Measurements from ENCODE around the gene RAD9A.
"Not testable (repeated sequence)": the region's sequence is repeated elsewhere in the genome, so short reads cannot be mapped to it uniquely, and the experiment has no call there.

RAD9A gene

DNA sequence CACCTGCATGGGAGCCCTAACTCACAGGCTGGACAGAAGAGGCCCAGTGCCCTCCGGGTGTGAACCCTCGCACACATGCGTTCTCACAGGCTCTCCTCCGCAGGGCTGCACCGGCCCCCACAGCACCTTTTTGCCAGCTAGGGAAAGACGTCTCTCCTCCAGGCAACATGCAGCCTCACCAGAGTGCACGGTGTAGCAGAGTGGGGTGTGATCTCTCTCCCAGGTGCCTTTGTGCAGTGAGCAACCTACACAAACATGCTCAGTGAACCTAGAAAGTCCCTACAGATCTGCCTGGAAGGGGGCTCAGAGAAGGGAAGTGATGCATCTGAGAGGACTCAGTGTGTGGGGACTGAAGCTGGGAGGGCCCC is 20.0 kb downstream of the RAD9A start:
- no peak for DNase-seq

DNA sequence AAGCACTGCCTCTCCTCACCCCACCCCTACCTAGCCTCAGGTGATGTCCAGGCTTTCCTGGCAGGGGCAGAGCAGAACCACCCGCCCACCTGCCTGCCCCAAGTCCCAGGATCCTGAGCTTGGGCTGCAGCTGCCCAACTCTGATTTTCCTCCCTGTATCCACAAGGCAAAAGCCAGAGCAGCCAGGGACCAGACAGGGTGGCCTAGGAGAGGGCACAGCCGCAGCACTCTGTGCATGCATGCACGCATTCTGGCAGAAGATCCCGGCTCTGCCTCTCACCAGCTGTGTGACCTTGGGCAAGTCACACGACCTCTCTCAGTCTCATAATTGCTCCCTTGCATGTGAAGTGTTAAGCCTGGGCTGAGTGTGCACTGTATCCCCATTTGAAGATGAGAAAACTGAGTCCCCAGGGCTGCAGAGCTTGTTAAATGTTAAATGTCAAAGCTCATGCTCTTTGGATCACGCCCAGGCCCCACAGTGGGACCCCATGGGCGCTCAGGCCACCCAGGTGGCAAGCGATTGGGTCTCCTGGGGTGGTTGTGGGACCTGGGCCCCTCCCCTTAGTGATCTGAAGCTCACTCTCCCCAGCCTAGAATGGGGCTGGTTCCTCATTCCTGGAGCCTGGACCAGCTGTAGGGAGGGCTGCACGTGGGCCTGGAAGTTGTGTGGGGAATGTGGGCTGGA is 20.9 kb downstream of the RAD9A start:
- DNase-seq, result no peak

DNA sequence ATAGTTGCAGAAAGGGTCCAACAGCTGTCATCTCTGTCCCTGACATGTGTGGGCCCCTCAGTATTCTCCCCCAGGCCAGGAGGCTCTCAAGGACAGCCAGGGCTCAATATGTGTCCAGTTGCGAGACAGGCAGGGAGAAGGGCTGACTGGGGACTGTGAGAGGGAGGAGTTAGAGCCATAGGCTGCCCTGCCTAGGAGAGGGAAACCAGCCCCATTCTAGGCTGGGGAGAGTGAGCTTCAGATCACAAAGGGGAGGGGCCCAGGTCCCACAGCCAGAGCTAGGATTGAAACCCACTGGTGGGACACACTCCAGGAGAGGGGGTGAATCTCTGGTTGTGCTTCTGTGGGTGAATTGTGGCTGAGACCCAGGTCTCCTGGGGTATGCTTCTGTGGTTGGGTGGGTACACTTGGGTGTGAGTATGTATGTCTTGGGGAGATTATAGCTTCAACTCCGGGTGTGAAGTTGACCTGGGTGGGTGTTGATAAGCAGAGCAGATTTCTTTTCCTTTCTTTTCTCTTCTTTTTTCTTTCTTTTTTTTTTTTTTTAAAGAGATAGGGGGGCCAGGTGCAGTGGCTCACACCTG is 21.6 kb downstream of the RAD9A start:
- no peak for DNase-seq

DNA sequence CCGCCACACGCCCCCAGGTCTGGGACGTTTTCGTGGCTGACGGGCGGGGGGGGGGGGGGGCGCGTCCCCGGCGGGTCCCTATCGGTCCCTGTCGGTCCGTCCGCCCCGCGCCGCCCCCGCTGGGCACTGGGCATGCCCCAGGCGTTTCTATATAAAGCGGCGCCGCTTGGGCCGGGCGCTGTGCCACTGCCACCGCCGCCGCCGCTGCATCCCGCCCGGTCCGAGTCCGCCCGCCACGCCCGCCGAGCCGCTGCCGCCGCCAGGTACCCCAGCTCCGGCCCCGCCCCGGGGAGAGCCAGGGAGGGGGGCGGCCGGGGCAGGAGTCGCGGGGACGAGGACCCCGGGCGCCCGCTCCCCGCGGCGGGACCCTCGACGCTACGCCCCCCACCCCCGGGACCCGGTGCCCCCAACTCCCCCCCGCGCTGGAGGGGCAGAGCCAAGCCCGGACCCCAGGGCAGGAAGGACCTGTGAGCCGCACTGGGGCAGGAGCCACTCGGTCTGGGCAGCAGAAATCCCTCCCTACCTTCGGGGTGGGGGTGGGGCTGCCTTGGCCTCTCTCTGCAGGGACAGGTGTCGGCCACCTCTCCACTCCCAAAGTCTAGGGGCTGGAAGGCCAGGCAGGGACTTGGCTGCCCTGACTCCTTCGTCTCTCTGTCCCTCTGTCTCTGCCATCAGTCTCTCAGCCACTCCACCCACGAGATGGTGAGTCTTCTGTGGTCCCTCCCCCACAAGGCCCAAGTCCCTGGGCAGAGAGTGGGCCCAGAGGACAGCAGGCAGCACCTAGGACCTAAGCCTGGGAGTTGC is 23.9 kb downstream of the RAD9A start, which contains the start of gene CARNS1:
Gene CARNS1 (plus strand): TSS at position 178 of the 804 bp plus-strand sequence. CDS start 522 bp downstream, at position 700.
- DNase-seq, result no peak

DNA sequence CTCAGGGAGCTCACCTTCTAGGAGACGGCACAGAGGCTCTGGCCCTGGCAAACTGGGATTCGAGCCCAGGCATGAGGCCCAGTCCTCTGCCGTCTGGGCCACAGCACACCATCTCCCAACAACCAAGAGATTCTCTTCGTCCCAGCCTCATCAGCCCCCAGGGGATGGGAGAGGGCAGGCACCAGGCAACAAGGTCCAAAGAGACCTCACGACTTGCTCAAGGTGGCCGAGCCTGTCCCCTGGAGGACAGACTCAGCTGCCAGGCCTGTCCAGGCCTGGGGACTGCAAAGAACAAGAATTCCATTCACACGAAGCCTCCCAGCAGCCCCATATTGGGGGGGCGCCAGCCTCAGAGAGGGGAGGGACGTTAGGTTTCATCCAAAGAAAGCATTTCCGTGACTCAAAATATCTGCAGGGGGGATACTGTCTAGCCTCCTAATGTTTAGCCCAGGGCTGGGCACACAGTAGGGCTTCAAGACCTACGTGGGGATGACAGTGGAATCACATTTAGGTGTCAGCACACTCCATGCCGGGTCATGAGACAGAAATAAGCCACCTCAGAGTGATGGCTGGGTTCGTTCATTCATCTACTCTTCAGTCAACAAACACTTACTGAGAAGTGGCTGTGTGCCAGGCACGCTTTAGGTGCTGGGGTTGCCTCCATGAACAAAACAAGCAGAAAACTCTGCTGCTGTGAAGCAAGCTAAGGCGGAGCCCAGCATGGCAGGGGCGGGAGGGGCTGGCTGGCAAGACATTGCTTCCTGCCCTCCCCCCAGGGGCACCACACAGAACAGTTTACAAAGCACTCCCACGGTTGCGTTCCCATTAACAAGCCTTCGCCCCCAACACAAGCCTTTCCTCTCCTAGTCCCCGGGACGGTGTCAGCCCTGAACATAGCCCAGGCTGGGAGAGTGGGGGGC is 24.9 kb downstream of the RAD9A start:
- no peak for DNase-seq

DNA sequence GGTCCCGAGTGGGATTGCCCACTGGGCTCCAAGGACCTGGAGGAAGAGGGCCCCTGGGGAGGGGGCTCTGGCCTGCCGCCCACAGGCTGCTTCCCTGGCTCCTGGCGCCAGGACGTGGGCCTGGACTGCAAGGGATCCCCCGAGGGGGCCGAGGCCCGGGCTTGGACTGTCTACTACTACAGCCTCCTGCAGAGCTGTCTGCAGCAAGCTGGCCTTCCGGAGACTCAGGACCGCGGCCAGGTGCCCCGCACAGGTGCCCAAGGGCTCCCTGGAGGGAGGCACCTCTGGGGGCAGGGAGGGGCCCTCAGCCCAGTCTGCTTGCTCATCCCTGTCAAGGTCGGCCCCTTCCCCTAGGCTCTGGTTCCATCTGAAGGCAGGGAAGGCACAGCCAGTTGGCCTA is 25.6 kb downstream of the RAD9A start:
- DNase-seq, result no peak

DNA sequence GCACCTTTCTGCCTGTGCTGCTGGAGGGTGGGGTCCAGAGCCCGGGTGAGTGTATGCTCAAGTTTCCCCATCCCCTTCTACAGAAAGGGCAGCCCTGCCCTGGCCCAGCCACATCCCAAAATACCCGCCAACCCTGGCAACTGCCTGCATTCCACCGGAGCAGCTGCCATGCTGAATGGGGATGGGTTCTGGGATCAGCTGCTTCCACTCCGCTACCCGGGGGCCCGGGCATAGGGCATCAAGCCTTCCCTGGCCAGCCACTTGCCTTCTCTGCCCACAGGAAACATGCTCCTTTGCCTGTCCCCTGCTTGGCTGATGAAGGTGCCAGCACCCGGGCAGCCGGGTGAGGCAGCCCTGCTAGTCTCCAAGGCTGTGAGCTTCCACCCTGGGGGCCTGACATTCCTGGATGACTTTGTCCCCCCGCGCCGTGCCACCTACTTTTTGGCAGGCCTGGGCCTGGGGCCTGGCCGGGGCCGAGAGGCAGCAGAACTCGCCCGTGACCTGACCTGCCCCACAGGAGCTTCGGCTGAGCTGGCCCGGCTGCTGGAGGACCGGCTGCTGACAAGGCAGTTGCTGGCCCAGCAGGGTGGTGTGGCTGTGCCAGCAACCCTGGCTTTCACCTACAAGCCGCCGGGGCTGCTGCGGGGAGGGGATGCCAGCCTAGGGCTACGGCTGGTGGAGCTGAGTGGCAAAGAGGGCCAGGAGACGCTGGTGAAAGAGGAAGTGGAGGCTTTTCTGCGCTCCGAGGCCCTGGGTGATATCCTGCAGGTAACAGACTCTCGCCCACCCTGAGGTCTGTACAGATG is 26.9 kb downstream of the RAD9A start:
- DNase-seq, result no peak

DNA sequence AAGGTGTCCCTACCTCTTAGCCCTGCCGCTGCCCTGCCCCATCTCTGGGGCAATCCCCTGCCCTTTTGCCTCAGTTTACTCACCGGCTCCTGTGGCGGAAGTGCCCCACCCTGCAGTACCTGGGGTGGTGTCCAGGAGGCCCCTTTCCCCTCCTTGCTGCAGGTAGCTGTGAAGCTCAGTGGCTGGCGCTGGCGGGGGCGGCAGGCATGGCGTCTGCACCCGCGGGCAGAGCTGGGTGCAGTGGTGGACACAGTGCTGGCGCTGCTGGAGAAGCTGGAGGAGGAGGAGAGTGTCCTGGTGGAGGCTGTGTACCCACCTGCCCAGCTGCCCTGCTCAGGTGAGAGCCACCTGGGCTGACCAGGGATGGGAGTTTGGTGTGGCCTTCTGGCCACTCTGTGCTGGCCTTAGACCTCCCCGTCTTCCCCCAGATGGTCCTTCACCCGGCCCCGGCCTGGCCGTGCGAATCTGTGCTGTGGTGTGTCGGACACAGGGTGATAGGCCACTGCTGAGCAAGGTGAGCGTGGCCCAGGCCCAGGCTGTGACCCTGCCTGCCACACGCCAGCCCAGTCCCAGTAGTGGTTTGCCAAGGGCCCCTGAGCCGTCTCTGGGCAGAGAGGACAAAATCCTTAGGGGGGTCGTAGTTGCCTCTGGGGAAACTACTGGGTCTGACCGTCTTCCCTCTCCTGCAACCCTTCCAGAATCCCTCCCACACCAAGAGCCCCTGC is 27.7 kb downstream of the RAD9A start:
- no peak for DNase-seq

DNA sequence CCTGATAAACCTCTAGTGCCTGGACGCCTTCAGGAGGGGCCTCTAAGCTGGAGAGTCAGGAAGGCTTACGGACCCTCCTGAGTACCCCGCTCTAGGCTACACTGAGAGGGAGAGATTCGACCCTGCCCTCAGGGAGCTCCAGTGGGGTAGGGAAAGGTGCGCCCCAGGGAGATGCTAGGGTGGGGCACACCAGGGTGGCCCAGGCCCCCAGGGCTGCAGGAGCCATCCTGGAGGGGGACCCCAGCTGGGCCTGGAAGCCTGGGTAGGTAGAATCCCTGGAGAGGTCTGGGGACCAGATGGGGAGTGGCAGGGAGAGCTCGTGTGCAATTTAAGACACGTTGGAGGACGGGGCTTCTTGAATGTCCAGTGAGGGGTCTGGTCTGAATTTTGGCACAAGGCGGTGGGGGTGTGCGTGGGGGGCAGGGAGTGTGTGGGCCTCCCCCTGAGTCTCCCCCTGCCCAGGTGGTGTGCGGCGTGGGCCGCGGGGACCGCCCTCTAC is 28.4 kb downstream of the RAD9A start:
- DNase-seq, result no peak

DNA sequence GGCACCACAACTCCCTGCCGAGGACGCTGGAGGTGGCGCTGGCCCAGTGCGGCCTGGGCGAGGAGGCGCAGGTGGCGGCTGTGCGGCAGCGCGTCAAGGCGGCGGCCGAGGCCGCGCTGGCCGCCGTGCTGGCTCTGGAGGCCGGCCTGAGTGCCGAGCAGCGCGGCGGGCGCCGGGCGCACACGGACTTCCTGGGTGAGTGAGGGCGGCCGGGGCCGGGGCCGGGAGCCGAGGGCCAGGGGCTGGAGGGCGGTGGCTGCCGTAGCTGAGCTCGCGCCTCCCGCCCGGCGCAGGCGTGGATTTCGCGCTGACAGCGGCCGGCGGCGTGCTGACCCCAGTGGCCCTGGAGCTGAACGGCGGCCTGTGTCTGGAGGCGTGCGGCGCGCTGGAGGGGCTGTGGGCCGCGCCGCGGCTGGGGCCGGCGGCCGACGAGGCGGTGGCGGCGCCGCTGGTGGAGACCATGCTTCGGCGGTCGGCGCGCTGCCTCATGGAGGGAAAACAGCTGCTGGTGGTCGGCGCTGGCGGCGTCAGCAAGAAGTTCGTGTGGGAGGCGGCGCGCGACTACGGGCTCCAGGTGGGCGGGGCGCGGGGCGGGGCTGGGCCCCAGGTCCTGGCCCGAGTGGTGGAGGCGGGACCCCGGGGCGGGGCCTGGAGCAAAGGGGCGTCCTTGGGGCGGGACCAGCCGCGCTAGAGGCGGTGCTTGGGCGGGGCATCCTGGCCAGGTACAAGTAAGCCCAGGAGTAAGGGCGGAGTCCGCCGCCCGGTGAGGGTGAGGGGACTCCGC is 29.1 kb downstream of the RAD9A start:
- peak; percentile 57 for DNase-seq

DNA sequence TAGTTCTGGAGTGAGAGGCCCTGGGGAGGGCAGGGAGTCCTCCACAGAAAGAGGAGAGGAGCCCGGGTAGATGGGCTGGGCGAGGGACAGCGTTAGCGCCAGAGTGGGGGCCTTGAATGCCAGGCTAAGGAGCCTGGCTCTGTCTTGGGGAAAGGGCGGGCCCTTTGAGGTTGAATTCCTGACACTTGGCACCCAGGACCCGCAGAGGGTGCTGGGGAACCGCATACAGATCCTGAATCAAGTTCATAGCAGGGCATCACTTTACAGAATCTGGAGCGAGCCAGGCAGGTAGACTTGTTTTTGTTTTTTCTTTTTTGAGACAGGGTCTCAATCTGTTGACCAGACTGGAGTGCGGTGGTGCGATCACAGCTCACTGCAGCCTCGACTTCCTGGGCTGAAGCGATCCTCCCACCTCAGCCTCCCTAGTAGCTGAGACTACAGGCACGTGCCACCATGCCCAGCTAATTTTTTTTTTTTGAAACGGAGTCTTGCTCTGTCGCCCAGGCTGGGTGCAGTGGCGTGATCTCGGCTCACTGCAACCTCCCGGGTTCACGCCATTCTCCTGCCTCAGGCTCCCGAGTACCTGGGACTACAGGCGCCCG is 29.7 kb downstream of the RAD9A start:
- DNase-seq, result no peak

DNA sequence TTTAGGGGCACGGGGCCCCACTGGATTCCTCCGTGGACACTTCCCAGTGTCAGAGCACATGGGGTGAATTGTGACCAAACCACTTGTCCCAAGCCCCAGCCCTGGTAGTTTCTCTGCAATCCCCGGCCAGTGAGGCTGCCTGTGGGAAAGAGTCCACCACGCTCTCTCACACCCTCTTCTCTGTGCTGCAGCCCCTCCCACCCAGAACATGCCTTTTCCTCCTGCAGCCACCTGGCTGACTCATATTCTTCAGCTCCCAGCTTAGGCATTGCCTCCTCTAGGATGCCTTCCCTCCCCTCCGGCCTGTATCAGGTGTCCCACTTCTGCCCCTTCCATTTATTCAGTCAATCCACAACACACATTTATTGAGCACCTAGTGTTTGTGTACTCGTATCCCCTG is 31.1 kb downstream of the RAD9A start:
- no peak for DNase-seq

DNA sequence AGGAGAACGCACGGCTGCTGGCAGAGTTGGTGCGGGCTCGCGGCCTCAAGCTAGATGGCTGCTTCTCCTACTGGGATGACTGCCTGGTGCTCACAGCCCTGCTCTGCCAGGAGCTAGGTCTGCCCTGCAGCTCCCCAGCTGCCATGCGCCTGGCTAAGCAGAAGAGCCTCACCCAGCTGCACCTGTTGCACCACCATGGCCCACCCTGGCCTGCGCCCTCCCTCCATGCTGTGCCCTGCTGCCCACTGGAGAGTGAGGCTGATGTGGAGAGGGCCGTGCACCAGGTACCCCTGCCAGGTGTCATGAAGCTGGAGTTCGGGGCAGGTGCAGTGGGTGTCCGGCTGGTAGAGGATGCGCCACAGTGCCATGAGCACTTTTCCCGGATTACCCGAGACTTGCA is 31.7 kb downstream of the RAD9A start:
- DNase-seq, result no peak

DNA sequence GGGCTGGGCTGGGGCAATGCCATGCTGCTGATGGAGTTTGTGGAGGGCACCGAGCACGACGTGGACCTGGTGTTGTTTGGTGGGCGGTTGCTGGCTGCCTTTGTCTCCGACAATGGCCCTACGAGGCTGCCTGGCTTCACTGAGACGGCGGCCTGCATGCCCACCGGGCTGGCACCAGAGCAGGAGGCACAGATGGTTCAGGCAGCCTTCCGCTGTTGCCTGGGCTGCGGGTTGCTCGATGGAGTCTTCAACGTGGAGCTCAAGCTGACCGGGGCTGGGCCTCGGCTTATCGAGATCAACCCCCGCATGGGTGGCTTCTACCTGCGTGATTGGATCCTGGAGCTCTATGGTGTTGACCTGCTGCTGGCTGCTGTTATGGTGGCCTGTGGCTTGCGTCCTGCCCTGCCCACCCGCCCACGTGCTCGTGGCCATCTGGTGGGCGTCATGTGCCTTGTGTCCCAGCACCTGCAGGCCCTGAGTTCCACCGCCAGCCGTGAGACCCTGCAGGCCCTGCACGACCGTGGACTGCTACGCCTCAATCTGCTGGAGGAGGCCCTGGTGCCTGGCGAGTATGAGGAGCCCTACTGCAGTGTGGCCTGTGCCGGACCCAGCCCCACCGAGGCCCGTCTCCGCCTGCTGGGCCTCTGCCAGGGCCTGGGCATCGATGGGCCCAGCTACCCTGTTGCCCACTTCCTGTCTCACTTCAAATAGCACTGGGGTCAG is 32.3 kb downstream of the RAD9A start:
- DNase-seq, result no peak

DNA sequence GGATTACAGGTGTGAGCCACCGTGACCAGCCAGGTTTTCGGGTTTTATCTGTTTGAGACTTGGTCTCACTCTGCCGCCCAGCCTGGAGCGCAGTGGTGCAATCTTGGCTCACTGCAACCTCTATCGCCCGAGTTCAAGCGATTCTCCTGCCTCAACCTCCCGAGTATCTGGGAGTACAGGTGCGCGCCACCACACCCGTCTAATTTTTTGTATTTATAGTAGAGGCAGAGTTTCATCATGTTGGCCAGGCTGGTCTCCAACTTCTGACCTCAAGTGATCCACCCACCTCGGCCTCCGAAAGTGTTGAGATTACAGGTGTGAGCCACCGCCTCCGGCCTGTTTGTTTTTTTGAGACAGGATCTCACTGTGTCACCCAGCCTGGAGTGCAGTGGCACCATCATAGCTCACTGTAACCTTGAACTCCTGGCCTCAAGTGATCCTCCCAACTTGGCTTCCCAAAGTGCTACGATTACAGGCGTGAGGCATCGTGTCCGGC is 35.6 kb downstream of the RAD9A start:
- not testable (repeated sequence) for DNase-seq

DNA sequence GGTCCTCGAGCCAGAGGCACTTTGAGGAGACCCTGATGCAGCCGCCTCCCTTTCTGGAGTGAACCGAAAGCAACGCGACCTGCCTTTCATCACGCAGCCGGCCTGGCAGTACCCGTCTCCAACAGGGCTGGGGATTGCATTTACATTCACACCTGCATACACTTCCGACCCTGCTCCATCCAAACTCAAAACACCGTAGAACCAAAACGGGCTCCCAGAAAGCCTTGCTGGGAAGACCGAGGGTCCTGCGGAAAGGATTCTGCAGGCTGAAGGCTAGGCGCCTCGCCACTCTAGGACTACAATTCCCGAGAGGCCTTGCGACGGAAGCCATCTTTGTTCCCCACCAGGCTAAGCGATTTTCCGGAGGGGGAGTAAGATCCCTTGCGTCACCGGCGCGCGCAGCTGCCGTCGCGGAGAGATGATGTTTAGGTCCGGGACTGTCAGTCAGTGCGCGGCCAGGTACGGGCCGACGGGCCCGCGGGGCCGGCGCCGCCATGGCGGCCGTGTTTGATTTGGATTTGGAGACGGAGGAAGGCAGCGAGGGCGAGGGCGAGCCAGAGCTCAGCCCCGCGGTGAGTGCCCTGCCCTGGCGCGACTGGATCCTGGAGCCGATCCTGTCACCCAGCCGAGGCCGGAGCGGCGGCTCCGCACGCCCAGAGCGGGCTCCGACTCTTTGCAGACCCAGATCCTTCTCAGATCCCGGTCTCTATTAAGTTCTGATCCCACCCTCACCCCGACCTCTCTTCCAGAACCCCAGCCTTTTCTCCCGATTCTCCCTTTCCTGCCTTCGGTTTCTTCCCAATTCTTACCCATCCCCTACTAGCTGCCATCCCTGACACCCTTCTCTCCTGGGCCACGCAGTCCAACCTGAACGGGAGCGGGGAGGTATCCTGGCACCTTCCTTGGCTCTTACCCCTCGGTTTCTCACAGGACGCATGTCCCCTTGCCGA is 36.5 kb downstream of the RAD9A start, which contains the start of gene RPS6KB2:
Gene RPS6KB2 (plus strand): TSS at position 443 of the 950 bp plus-strand sequence. CDS start 52 bp downstream, at position 495.
- DNase-seq, result peak; percentile 88

DNA sequence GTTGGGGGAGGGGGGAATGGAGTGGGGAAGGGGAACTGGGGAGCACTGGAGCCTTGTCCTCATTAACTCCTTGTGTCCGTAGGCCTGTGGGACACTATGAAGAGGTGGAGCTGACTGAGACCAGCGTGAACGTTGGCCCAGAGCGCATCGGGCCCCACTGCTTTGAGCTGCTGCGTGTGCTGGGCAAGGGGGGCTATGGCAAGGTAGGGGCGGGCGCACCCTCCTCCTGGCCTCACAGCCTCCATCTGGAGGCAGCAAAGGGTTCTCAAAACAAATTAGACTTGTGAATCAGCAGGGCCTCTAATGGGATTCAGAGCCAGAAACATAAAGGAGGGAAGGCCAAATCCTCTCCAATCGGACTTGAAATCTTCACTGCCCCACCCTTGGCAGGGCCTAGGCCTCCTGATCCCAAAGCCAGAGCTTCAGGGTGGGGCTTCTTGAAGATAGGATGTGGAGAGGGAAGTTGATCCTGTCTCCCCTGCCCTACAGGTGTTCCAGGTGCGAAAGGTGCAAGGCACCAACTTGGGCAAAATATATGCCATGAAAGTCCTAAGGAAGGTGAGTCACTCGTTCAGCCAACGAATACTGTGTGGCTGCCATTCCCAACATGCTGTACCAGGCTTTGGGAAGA is 37.4 kb downstream of the RAD9A start:
- DNase-seq, result no peak
